CD1c-positive myeloid dendritic cell (primary cell): Measurements from ENCODE around the gene SPACA7.
"Not testable (repeated sequence)": the region's sequence is repeated elsewhere in the genome, so short reads cannot be mapped to it uniquely, and the experiment has no call there.

Experiments used
- DNase-seq: peaks from one replicate; pipeline ENCODE4 v3.0.0-alpha.2; 2016; ENCODE audit errors: extremely low spot score

The SPACA7 gene

GRCh38 chr13:112424098-112424497 is 47.9 kb downstream of the SPACA7 start:
- no peak for DNase-seq

- no peak for DNase-seq
These were observed 52.5 kb downstream of the SPACA7 start for GRCh38 chr13:112428704-112429103.

- DNase-seq: no peak
These were observed 55.6 kb downstream of the SPACA7 start for GRCh38 chr13:112431734-112432133.

GRCh38 chr13:112432734-112433133 is 56.6 kb downstream of the SPACA7 start:
- not testable (repeated sequence) for DNase-seq

GRCh38 chr13:112433517-112433916 is 57.4 kb downstream of the SPACA7 start:
- DNase-seq: not testable (repeated sequence)

- no peak for DNase-seq
These were observed 57.9 kb downstream of the SPACA7 start for GRCh38 chr13:112434032-112434431.

- no peak for DNase-seq
These were observed 58.9 kb downstream of the SPACA7 start for GRCh38 chr13:112434937-112435523.

GRCh38 chr13:112435973-112436372 is 59.8 kb downstream of the SPACA7 start:
- DNase-seq: no peak

- DNase-seq: no peak
These were observed 61.9 kb downstream of the SPACA7 start for GRCh38 chr13:112438094-112438493.

GRCh38 chr13:112438515-112438914 is 62.4 kb downstream of the SPACA7 start:
- no peak for DNase-seq

GRCh38 chr13:112441226-112441625 is 65.1 kb downstream of the SPACA7 start:
- DNase-seq: no peak

- DNase-seq: no peak
These were observed 65.7 kb downstream of the SPACA7 start for GRCh38 chr13:112441779-112442310.

GRCh38 chr13:112442483-112443090 is 66.4 kb downstream of the SPACA7 start:
- DNase-seq: no peak

- DNase-seq: no peak
These were observed 67.2 kb downstream of the SPACA7 start for GRCh38 chr13:112443191-112443994.

GRCh38 chr13:112443995-112444311 is 67.8 kb downstream of the SPACA7 start:
- DNase-seq: peak; percentile 48

GRCh38 chr13:112444416-112445399 is 68.6 kb downstream of the SPACA7 start:
- DNase-seq: no peak

- DNase-seq: no peak
These were observed 69.5 kb downstream of the SPACA7 start for GRCh38 chr13:112445411-112446271.

GRCh38 chr13:112446347-112446861 is 70.2 kb downstream of the SPACA7 start:
- DNase-seq: no peak

GRCh38 chr13:112446867-112447266 is 70.7 kb downstream of the SPACA7 start:
- DNase-seq: no peak

- DNase-seq: no peak
These were observed 71.2 kb downstream of the SPACA7 start for GRCh38 chr13:112447306-112447705.
